Hematopoietic multipotent progenitor cell treated with erythropoietin and hydrocortisone succinate and interleukin-3 and kit ligand, for 15 days (in vitro differentiated cells): ENCODE results near the gene DGLUCY.
"Not testable (repeated sequence)": the region's sequence is repeated elsewhere in the genome, so short reads cannot be mapped to it uniquely, and the experiment has no call there.

Experiments
- DNase-seq: peaks from one replicate; pipeline ENCODE4 v3.0.0-alpha.2; 2015; ENCODE audit warnings: low spot score

DGLUCY gene, protein sequence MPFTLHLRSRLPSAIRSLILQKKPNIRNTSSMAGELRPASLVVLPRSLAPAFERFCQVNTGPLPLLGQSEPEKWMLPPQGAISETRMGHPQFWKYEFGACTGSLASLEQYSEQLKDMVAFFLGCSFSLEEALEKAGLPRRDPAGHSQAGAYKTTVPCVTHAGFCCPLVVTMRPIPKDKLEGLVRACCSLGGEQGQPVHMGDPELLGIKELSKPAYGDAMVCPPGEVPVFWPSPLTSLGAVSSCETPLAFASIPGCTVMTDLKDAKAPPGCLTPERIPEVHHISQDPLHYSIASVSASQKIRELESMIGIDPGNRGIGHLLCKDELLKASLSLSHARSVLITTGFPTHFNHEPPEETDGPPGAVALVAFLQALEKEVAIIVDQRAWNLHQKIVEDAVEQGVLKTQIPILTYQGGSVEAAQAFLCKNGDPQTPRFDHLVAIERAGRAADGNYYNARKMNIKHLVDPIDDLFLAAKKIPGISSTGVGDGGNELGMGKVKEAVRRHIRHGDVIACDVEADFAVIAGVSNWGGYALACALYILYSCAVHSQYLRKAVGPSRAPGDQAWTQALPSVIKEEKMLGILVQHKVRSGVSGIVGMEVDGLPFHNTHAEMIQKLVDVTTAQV

GRCh38 chr14:91113829-91114078 lies at the start of gene DGLUCY:
Gene DGLUCY (plus strand): TSS chr14:91114073. CDS start chr14:91160295, 46,222 bp downstream.
- DNase-seq = no peak

- no peak for DNase-seq
Observed at GRCh38 chr14:91065266-91065665, 48.6 kb upstream of the DGLUCY start.

- DNase-seq = no peak
Observed at GRCh38 chr14:91067186-91067585, 46.7 kb upstream of the DGLUCY start.

DNA sequence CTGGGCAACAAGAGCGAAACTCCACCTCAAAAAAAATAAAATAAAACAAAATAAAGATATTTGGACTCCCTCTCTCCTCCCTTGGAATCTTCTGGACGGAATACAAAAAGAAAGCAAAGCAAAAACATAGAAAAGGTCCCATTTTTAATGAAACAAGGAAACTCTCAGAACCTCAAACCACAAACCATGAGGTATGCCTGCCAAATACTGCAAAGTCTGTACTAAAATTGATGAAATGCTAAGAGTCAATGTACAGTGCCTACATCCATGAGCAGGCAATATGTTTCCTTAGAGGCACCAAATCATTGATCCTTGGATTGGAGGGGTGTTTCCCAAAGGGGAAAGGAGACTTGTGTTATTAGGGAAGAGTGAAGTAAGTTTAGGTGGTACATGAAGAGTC lies 45.2 kb upstream of the DGLUCY start:
- no peak for DNase-seq

GRCh38 chr14:91070572-91070971 lies 43.3 kb upstream of the DGLUCY start:
- DNase-seq = no peak

GRCh38 chr14:91075553-91075952 lies 38.3 kb upstream of the DGLUCY start:
- DNase-seq = no peak

- DNase-seq = no peak
Observed at GRCh38 chr14:91078095-91078737, 35.7 kb upstream of the DGLUCY start.

- no peak for DNase-seq
Observed at GRCh38 chr14:91080071-91080470, 33.8 kb upstream of the DGLUCY start.

- no peak for DNase-seq
Observed at GRCh38 chr14:91082282-91082681, 31.6 kb upstream of the DGLUCY start.

- DNase-seq = no peak
Observed at GRCh38 chr14:91084516-91084915, 29.4 kb upstream of the DGLUCY start.

GRCh38 chr14:91087470-91087869 lies 26.4 kb upstream of the DGLUCY start:
- DNase-seq = not testable (repeated sequence)

DNA sequence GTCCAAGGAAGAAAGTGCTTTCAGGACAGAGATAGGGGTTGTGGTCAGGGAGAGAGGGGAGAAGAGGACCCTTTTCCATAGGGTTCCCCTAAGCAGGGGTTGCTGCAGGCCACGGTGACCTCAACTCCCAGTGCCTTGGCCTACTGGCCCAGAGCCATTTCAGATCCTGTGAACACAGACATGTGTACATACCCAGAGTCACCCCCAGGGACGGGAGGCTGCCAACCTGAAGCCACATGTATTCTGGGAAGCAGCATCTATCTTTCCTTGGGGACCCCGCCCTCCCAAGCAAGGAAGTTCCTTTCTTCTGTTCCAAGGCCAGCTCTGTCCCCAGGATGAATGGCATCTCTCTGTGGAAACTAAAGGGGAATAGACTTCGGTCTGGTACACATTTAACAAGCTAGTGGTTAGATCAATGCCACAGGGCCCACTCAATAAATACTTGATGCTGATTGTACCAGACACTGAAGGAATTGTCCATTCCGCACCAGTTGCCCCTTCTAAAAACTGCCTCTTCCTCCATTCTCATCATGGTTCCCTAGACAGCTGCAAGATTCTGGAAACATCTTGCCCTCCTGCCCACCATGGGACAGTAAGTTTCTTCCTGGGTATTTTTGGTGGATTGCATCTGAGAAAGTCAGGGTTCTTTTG lies 25.2 kb upstream of the DGLUCY start:
- DNase-seq = no peak

DNA sequence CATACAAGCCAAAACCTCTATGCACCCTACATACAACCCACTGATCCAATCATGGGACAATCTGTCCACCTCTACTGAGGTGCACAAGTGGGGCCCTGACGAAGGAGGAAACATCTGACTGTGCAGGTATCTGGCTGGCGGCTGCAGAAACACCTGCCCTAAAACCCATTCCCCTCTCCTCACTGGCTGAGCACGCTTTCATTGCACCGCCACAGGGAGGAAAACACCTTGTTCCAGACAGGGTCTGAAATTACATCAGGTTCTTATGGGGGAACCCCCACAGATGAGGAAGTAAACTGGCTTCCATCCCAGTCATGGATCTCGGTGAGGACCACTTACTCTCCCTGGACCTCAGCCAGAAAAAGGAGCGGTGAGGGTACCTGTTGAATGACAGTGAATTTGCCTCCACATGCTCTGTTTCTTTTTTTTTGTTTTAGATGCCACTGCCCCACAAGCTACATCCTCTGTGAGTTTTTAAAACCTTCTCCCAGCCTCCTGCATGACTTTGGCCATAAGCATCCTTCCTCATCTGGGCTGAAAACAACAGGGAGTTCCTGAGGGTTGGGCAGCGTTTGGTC lies 23.8 kb upstream of the DGLUCY start:
- no peak for DNase-seq

- DNase-seq = no peak
Observed at GRCh38 chr14:91090743-91091142, 23.1 kb upstream of the DGLUCY start.

DNA sequence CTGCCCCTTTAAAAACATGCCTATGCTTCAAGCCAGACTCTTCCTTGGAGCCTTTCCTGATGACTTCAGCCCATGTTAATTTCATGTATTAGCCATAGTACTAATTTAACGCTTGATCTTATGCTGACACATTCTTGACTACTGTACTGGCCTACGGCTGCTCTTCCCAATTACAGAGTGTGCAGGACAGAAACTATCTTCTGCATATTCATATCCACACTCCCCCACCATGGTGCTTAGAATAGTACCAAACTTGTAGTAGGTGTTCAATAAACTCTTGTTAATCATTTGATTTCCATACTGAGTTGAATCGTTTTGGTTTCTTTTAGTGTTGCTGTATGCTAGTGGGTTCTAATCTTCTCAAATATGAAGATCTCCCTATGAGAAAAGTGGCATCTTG lies 21.8 kb upstream of the DGLUCY start:
- no peak for DNase-seq

GRCh38 chr14:91093743-91094472 lies 20.0 kb upstream of the DGLUCY start:
- not testable (repeated sequence) for DNase-seq

GRCh38 chr14:91094772-91095171 lies 19.1 kb upstream of the DGLUCY start:
- DNase-seq = no peak

DNA sequence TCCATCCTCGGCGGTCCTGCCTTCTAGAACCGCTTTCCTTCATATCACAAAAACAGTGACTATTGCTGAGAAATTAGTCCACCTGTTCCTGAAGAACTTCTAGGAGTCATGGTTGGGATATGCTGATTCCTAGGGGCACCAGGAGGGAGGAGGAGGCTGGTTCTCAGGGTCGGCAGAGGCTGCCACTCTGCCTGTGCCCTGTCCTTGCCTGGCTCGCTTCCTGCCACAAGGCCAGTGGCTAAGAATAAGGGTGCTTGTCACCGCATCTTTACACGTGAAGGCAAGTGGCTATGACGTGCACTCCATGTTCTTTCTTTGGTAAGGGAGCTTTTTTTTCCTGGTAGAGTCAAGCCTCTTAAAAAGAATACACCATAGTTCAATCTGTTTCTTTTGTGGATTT lies 18.7 kb upstream of the DGLUCY start:
- no peak for DNase-seq

DNA sequence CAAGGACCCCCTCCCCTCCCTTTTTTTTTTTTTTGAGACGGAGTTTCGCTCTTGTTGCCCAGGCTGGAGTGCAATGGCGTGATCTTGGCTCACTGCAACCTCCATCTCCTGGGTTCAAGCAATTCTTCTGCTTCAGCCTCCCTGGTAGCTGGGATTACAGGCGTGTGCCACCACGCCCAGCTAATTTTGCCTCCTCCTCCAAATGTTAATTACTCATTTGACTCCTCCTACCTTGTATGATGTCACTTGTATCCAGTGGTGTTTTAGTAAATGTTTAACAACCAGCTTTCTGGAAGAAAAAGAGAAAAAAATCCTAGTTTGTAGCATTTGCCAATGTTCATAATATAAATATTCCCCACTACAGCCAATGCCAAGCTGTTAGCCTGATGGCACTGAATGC lies 16.2 kb upstream of the DGLUCY start:
- not testable (repeated sequence) for DNase-seq

GRCh38 chr14:91098591-91098990 lies 15.3 kb upstream of the DGLUCY start:
- DNase-seq = no peak

GRCh38 chr14:91100102-91100501 lies 13.8 kb upstream of the DGLUCY start:
- DNase-seq = no peak

DNA sequence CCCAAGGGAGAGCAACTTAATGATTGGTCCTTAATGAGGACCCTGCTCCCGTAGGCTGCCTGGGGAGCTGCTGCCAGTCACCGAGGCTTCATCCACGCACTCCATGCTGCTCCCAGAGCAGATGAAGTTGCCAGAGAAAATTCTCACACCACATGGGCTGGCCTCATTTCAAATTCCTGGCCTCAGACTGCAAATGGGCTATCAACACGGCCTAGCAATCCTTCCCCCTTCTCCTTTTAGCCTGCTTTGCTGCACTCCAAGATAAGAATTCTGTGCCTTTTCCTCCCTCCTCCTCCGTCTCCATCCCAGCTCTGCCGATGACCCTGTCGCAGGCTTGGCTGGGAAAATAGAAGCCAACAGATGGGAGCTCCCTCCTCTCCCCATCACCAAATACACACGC lies 10.8 kb upstream of the DGLUCY start:
- DNase-seq = no peak
